NCI-H510A (cell line): ENCODE measurements around the gene NOTCH2NLA.
"Not testable (repeated sequence)": the region's sequence is repeated elsewhere in the genome, so short reads cannot be mapped to it uniquely, and the experiment has no call there.

Experiments used
- DNase-seq: peaks from one replicate; lab custom pipeline; 2025; lab: John Stamatoyannopoulos, UW

Gene NOTCH2NLA

GRCh38 chr1:146228710-146229477 lies at the start of gene NOTCH2NLA:
TSS of gene NOTCH2NLA (minus strand) at chr1:146229021. CDS start at chr1:146189337, 39,684 bp downstream.
- DNase-seq, result not testable (repeated sequence)

- not testable (repeated sequence) for DNase-seq
Observed at GRCh38 chr1:146278346-146278745, 49.5 kb upstream of the NOTCH2NLA start.

GRCh38 chr1:146277087-146277486 lies 48.3 kb upstream of the NOTCH2NLA start:
- not testable (repeated sequence) for DNase-seq

- not testable (repeated sequence) for DNase-seq
Observed at GRCh38 chr1:146274083-146274482, 45.3 kb upstream of the NOTCH2NLA start.

DNA sequence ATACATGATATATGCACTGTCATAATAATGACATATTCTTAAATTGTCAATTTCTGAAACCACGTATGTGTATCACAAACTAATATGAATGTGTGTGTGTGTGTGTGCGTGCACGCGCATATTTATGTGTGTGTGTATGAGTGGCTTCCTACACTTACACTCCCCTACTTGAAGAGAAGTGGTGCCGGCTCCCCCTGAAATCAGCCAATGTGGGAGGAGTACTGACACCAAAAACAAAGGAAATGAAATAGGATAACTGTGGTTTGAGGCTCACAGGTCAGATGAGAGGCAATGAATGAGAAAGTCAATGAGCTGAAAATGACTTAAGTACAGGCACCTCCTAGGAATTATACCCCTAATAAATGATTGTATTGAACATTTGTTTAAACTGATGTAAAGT lies 44.4 kb upstream of the NOTCH2NLA start:
- DNase-seq, result not testable (repeated sequence)

DNA sequence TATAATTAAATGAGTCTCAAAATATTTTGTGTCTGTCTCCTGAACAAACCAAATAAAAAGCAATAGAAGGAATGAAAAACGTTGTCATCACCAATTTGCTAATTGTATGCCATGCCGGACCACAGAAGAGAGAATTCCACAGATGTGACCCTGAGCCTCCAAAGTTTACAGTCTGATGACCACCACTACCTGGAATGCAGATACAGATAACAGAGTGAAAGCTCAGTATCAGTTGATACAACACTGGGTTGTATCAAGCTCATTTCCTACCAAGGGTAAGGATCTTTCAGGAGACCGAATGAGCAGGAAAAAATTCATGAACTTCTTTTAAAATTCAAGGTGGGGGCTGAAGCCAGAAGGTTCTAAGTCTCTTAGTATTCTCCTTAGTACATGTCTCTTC lies 43.9 kb upstream of the NOTCH2NLA start:
- DNase-seq, result not testable (repeated sequence)

- not testable (repeated sequence) for DNase-seq
Observed at GRCh38 chr1:146271977-146272376, 43.2 kb upstream of the NOTCH2NLA start.

DNA sequence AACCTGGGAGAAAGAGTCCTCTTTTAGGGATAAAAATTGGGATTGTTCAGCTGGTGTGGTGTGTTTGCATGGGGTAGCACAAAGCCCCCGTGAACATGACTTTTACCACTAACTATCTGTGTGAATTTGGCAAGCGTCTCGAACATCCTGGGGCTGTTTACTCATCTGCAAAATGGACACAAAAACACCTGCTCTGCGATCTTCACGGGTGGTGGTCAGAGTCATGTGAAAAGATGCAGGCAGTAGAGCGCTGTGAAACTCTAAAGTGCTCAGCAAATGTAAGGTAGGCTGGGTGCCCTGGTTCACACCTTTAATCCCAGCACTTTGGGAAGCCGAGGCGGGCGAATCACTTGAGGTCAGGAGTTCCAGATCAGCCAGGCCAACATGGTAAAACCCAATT lies 41.3 kb upstream of the NOTCH2NLA start:
- DNase-seq, result not testable (repeated sequence)

GRCh38 chr1:146266179-146266748 lies 37.4 kb upstream of the NOTCH2NLA start:
- not testable (repeated sequence) for DNase-seq

DNA sequence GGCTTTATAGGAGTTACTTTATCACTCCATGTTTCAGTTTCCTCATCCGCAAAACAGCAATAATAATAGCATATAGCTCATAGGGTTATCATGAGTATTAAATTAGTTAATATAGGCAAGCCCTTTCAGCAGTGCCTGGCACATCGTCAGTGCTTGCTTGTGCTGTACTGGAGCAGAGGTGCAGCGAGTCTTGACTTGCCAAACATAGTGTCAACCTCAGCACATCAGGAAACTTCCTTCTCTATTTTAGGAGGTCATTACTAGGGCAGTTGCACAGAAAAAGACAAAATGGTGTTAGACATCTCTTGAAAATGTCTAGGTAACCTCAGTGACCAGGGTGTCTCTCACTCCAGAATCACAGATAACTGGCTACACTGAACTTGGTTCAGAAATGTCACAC lies 35.9 kb upstream of the NOTCH2NLA start:
- DNase-seq, result not testable (repeated sequence)

- not testable (repeated sequence) for DNase-seq
Observed at GRCh38 chr1:146260006-146260730, 31.3 kb upstream of the NOTCH2NLA start.

- not testable (repeated sequence) for DNase-seq
Observed at GRCh38 chr1:146257992-146258552, 29.3 kb upstream of the NOTCH2NLA start.

DNA sequence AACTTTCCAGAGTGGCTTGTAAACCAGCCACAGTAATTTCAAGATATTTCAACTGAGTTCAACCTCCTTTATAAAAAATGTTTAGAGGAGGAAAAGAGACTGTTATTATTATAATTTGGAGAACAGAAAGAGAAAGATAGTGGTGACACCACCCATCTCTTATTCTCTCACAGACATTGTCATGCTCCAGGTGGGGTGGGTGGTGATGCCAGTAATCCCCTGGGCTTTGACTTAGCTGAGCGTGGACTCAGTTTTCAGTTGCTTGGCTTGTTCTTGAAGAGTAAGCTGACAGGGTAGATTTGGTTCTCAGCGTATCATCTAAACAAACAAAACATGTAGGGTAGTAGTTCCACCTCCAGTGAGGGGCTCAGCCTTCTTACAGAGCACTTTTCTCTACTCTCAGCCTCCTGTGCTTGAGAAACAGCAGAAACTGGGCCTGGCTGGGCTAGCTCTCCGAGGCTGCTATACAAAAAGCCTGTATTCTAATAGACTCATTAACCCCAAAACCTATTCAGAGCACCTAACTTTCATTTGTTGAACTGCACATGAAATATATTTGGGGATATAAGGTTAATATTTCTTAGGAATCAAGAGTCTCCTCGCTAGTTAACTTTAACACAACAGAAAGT lies 25.9 kb upstream of the NOTCH2NLA start:
- not testable (repeated sequence) for DNase-seq

DNA sequence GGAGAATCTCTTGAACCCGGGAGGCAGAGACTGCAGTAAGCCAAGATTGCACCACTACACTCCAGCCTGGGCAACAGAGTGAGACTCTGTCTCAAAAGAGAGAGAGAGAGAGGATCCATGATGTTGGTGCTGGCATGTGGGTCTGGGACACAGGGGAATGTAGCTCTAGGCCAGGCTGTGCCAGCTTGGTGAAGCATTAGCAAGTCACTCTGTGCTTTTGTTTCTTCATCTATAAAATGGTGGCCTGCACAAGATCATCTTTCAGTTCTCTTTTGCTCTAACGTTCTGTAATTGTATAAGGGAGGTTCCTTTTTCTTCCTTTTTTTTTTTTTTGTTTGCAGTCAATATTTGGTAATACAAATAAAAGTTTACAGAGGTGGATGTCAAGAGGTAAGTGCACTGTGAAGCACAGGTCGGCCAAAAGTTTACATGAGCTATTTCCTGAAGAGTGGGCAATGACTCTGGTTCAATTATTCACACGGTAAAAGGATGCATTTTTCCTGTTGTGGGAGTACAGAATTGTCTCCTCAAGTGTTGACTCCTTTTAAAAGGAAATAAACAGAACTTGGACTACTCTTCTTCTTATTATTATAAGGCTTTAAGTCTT lies 24.5 kb upstream of the NOTCH2NLA start:
- DNase-seq, result not testable (repeated sequence)

- DNase-seq, result not testable (repeated sequence)
Observed at GRCh38 chr1:146251523-146251922, 22.7 kb upstream of the NOTCH2NLA start.

DNA sequence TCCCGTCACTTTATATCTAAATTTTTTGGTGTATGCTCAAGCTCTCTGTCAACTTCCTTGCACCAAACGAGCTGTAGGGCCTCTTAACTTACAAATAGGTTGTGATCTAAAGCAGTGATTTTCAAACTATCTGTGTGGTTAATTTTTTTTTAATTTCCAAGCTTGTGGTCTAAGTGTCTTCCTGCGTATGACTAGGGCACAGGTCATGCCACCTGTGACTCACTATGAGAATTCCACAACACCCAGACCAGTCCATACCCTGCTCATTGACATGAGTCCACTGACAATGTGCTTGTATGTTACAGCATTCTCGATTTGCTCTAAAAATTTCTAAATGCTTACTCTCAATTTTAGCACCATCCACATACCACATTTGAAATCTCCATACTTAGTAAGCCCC lies 19.8 kb upstream of the NOTCH2NLA start:
- not testable (repeated sequence) for DNase-seq

- not testable (repeated sequence) for DNase-seq
Observed at GRCh38 chr1:146236626-146237025, 7.8 kb upstream of the NOTCH2NLA start.

GRCh38 chr1:146236026-146236601 lies 7.3 kb upstream of the NOTCH2NLA start:
- DNase-seq, result not testable (repeated sequence)

- DNase-seq, result not testable (repeated sequence)
Observed at GRCh38 chr1:146228144-146228682, 608 bp downstream of the NOTCH2NLA start.

DNA sequence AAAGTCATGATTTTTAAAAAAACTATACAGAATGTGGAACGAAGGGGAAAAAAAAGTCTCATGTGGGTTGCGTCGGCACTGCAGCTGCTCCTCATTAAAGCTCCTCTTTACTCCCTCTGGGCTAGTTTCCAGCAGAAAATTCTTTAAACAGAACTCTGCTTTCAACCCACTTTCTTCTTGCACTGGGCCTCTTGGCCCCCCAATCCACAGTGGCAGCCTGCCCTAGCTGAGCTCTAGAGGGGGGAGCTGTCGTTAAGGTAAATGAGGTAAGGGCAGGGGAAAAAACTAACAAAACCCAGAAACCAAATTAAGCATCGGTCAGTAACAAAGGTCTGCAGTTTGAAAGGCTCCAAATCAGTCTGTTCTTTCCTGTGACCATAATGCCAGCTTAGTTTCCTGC lies 54.3 kb downstream of the NOTCH2NLA start:
- not testable (repeated sequence) for DNase-seq

GRCh38 chr1:146167740-146168139 lies 61.1 kb downstream of the NOTCH2NLA start:
- not testable (repeated sequence) for DNase-seq
